IPS-18c (cell line): Measurements from ENCODE around the gene EIF4G3.
"Not testable (repeated sequence)": the region's sequence is repeated elsewhere in the genome, so short reads cannot be mapped to it uniquely, and the experiment has no call there.

Source experiments
- H3K4me3 ChIP-seq: 2 replicates; pipeline ENCODE4 v1.7.0; 2013; ENCODE audit warnings: low read depth, mild to moderate bottlenecking, low read length, moderate library complexity; ENCODE audit not compliant: insufficient read depth
- H3K9me3 ChIP-seq: one replicate; pipeline ENCODE4 v1.6.1; 2013; ENCODE audit warnings: mild to moderate bottlenecking, low read length, moderate library complexity; ENCODE audit not compliant: control insufficient read depth, insufficient read depth

The EIF4G3 gene

DNA sequence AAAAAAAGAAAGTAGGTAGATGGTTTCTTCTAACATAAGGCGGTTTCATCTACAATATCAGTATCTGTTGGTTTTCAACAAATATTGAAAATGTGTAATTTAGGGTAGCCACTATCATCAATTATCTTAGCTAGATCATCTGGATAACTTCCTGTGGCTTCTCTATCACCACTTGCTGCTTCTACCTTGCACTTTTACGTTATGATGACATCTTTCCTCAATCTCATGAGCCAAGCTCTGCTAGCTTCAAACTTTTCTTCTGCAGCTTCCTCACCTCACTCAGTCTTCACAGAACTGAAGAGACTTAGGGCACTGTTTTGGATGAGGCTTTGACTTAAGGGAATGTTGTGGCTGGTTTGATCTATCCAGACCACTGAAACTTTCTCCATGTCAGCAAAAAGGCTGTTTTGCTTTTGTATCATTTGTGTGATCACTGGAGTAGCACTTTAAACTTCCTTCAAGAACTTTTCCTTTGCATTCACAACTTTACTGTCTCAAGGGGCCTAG lies 244.7 kb downstream of the EIF4G3 start:
- Histone ChIP-seq H3K4me3 (no peak overlapping the region), H3K9me3 (no peaks in the 10 kb centered on the region)

DNA sequence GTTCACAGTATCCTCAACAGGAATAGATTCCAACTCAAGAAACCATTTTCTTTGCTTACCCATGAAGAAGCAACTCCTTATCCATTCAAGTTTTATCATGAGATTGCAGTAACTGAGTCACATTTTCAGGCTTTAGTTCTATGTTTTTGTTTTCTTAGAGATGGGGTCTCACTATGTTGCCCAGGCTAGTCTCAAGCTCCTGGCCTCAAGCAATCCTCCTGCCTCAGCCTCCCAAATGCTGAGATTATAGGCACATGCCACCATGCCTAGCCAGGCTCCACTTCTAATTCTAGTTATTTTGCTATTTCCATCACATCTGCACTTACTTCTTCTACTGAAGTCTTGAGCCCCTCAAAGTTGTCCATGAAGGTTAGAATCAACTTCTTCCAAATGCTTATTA lies 246.3 kb downstream of the EIF4G3 start:
- H3K4me3 ChIP-seq = no peak overlapping the region
- H3K9me3 ChIP-seq = no peaks in the 10 kb centered on the region

DNA sequence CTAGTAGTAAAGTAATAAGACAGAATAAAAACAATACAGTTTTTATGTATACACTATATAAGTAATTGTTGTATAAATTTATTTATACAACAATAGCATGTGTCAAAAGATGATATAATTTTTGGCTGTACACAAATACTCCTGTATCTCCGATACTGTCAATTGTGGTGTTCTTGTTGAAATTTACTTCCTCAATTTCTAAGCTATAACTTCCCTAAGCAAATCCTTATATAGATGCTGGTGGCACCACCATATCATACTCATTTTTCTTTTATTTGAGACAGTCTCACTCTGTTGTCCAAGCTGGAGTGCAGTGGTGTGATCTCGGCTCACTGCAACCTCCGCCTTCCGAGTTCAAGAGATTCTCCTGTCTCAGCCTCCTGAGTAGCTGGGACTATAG lies 248.6 kb downstream of the EIF4G3 start:
- no peak overlapping the region for H3K4me3 ChIP-seq
- no peaks in the 10 kb centered on the region for H3K9me3 ChIP-seq

DNA sequence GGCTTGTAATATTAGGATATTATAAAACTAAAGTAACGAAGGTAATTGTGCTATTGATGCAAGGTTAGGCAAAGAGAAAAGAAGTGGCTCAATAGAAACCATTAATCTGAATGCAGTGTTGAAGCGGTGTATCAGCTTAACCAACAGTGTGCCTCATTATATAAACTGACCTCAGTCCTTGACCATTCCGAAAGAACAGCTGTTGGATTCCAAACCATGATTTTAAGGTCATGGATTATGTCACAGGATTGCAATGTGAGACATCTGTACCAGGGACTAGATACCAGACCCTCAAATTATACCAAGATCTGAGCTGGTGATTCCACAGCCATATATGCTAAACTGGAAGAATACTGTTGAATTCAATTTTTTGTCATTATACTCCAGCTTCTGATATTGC lies 255.4 kb downstream of the EIF4G3 start:
- no peak overlapping the region for H3K4me3 ChIP-seq

DNA sequence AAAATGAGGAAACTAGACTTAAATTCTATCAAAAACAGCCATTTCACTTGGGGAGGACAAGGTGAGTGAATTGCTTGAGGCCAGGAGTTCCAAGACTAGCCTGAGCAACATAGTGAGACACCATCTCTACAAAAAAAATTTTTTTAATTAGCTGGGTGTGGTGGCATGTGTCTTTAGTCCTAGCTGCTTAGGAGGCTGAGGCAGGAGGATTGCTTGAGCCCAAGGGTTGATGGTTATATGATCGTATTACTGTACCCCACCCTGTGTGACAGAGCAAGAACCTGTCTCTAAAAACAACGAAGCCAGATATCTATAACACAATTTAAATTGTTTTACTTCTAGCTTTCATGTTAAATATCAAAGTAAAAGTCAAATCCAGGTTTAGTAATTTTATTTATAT lies 263.5 kb downstream of the EIF4G3 start:
- H3K4me3 ChIP-seq = no peak overlapping the region
- H3K9me3 ChIP-seq = no peaks in the 10 kb centered on the region

More for the DNA sequence above, 255.4 kb downstream of the EIF4G3 start:
- no peaks in the 10 kb centered on the region for H3K9me3 ChIP-seq

DNA sequence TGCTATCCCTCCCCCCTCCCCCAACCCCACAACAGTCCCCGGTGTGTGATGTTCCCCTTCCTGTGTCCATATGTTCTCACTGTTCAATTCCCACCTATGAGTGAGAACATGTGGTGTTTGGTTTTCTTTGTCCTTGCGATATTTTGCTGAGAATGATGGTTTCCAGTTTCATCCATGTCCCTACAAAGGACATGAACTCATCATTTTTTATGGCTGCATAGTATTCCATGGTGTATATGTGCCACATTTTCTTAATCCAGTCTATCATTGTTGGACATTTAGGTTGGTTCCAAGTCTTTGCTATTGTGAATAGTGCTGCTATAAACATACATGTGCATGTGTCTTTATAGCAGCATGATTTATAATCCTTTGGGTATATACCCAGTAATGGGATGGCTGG lies 269.2 kb downstream of the EIF4G3 start:
- H3K4me3 ChIP-seq, H3K9me3 ChIP-seq: not testable (repeated sequence)

DNA sequence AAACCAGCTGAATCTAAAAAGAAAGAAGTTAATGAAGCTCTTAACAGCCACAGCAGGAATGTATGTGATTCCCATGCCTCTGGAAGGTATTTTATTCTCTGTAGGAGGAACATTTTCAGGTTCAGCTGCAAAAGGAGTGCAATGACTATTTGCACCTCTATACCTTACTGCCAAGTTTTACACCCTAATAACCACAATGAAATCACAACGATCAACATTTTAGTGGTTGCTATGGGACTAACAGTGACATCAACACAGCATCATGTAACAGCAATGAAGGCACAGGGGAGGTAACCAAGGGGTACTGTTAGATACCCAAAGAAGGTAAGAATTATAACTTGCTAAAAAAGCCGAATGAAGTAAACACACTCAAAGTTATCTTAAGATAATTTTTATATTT lies 273.3 kb downstream of the EIF4G3 start:
- Histone ChIP-seq H3K4me3 (no peak overlapping the region), H3K9me3 (no peaks in the 10 kb centered on the region)

DNA sequence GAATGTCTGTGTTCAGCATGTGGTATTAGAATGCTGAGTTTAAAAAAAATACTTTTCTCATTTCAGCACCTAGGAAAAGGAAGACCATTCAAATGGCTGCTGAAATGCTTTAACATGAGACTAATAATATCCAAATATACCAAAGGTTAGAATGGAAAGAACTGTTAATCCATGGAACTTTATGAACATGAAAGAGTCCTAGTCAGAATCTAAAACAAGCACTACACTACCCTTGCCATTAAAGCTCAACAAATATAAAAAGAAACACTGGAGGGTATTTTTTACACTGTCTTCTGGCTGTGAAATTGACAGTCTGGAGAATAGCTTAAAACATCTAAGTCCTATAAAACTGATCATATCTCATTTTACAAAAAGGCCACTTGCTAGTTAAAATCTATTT lies 276.6 kb downstream of the EIF4G3 start:
- no peak overlapping the region for H3K4me3 ChIP-seq
- no peaks in the 10 kb centered on the region for H3K9me3 ChIP-seq

DNA sequence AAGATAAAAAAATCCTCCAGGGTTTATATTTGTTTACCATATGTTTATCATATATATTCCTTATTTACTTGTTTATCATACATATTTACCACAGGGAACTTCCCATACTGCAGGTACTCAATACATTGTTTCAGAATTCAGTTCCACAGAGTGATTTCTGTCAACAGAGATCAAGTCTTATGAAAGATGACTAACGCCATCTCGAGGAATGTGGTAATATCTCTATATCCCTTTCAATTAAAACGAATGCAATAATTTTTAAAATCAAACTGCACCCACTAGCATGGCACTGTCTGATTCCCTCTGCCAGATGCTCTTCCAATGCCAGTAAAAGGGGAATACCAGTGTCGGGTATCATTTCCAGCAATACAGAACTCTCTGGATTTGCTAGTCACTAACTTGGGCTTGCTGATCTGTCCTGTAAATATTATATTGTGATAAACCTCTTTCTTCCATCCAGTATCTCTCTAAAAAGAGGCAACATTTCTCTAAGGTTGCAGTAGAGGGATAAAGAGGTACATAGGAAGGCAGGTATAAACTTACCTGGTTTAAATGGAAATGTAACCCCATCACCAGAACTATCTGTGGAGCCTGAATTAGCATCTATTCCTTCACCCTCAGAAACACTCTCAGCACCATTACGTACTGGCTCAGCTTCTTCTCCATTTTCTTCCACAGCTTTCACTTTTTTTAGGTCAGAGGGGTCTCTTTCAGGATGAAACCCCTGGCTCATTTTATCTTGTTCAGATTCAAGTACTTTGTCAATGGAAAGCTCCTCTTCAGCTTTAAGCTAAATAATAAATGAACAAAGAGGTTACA lies 277.3 kb downstream of the EIF4G3 start:
- Histone ChIP-seq H3K9me3 (no peaks in the 10 kb centered on the region), H3K4me3 (no peak overlapping the region)

DNA sequence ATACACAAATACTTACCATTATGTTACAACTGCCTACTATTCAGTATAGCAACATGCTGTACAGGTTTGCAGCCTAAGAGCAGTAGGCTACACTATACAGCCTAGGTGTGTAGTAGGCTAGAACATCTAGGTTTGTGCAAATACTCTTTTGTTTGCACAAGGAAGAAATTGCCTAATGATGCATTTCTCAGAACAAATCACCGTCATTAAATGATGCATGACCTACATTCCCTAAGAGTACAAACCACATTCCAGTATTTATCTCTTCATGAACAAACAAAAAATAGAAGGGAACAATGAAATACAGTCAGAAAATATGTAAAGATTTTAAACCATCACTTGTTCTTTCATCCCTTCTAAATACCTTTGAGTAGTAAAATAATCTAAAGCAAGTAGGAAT lies 279.9 kb downstream of the EIF4G3 start:
- no peaks in the 10 kb centered on the region for H3K9me3 ChIP-seq
- no peak overlapping the region for H3K4me3 ChIP-seq

DNA sequence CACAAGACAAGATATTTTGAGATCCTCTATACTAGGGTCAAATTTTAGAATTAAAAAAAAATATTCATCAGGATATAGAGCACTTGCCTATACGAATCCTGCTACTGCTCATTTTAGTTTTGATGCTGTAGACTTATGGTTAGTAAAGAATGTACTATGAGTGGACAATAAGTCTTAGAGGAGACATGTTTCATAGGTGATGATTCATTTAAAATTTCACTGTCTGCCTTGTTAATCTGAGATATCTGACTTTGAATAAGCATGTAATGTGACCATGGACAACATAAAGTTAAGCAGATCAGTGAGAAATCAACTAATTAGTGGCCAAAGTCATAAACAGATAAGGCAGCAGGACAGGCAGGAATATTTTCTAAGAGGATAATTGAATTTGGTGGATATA lies 282.8 kb downstream of the EIF4G3 start:
- H3K9me3 ChIP-seq = no peaks in the 10 kb centered on the region
- no peak overlapping the region for H3K4me3 ChIP-seq

DNA sequence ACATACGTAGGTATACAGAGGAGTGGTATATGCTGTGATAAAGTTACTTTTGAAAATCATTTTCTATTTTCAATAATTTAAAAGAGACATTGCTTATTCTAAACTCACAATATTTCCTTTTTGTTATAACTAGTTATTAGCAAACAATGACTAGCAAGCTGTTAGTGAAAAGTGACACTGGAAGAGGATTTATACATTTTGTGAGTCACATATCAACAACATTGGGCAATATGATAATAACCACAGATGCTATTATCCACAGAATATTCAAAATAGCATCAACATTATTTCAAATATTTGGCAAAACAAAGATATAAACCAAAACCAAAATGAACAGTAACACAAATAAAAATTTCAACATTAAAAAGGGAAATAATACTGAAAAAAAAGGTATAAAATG lies 285.6 kb downstream of the EIF4G3 start:
- no peaks in the 10 kb centered on the region for H3K9me3 ChIP-seq
- H3K4me3 ChIP-seq = no peak overlapping the region

DNA sequence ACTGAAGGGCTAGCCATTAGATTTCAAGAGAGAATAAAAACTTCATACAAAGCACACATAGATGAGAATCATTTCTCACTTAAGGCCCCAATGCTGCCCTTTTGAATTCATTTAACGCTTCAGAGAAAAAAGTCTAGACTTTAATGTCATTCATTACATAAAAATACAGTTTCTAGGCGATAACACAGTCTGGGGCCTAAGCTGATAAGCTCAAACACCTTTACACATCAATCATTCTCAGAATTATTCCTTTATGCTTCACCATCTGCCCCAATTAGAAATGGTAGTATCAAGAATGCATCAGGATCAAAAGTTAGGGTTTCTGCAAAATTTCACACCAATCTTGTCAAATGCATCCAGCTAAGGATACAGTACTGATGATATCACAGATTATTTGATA lies 289.5 kb downstream of the EIF4G3 start:
- Histone ChIP-seq H3K9me3 (no peaks in the 10 kb centered on the region), H3K4me3 (no peak overlapping the region)

DNA sequence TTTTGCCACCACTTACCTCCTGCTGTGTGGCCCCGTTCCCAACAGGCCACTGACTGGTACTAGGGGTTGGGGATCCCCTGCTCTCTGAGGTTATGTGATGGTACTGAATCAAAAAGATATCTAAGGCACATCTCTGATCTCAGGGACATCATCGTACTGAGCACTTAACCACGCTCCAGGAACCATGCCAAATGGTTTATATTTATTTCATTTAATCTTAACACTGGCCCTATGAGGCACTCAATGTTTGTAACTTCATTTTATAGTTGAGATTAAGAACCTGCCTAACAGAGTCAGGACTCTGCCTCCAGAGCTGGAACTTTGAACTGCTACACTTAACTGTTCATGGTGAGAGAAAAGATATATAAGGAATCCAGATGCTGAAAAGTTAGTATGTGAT lies 291.6 kb downstream of the EIF4G3 start:
- no peaks in the 10 kb centered on the region for H3K9me3 ChIP-seq
- no peak overlapping the region for H3K4me3 ChIP-seq

DNA sequence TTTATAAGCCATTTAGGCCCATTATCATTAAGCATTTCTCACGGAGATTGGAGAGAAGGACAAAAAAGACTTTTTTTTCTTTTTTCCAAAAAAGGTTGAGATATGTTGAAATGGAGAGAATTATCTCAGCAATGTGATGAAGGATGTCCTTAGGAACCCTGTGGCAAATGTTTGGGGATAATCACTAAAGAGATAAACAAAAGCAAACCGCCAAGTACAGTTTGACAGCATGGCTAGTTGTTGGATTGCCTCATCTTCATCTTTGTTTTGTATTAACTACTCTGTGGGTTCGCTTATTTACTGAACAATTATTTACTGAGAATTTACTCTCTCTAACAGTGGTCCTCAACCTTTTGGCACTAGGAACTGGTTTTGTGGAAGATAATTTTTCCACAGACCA lies 292.2 kb downstream of the EIF4G3 start:
- H3K4me3 ChIP-seq = no peak overlapping the region
- no peaks in the 10 kb centered on the region for H3K9me3 ChIP-seq

DNA sequence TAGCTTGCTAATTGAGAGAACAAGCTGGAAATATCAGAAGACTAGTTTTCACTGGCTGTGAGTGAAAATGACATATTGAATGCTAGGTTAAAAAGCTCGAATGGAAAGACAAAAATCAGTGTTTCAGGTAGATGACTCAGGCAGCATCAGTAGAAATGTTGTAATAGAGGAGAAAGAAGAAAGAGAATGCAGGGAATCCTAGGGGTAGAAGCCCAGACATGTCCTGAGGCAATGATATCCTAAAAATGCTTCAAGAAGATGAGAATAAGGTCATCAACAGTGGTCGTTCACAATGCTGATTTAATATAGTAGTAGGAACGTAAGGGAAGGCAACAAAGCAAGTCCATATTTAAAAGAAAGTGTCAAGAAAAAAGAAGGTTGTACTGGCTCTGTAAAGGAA lies 292.9 kb downstream of the EIF4G3 start:
- no peaks in the 10 kb centered on the region for H3K9me3 ChIP-seq

DNA sequence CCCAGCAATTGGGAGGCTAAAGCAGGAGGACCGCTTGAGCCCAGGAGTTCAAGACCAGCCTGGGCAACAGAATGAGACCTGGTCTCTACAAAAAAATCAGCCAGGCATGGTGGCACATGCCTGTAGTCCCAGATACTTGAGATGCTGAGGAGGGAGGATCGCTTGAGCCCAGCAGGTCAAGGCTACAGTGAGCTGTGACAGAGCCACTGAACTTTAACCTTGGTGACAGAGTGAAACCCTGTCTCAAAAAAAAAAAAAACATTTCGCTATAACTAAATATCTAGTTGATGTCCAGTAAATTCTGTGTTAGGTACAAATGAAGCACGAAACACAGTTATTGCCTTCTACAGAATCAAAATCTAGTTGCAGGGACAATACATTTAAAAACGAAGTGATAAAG lies 293.9 kb downstream of the EIF4G3 start:
- Histone ChIP-seq H3K4me3 (no peak overlapping the region), H3K9me3 (no peaks in the 10 kb centered on the region)

More for the DNA sequence above, 292.9 kb downstream of the EIF4G3 start:
- H3K4me3 ChIP-seq = no peak overlapping the region

DNA sequence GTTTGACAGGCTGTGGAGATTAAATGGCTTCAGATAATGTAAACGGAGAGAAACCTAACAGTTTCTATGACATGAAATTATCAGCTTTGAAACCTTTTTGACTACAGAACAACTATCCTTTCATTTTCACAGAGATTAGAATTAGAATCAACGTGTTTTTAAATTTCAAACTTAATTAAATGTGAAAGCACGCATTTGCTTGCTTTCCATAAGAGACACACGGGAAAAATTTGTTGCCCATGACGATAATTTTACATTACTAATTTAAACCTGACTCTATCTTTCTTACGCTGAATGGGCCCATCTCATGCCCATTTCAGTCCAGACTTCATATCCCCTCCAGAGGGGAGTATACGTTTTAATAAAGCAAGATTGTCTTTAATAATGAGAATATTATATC lies 297.9 kb downstream of the EIF4G3 start:
- Histone ChIP-seq H3K4me3 (no peak overlapping the region), H3K9me3 (no peaks in the 10 kb centered on the region)
